Transverse colon (tissue), 4 donors: ENCODE results near the gene RAPGEF3. TPM values are rescaled to one million over a fixed set of nuclear protein-coding genes. Genes with fewer than 3 reads are reported as not detected.

Source experiments
- DNase-seq: peaks from one replicate; pipeline ENCODE4 v3.0.0-alpha.2; 2019
- H3K27ac ChIP-seq, 4 donors: fragments of 200-600 bp; sonication (generic); 2 replicates each; pipeline ENCODE4 v1.5.1; 2016 to 2018; ENCODE audit warnings: inconsistent platforms in 4 of 4
- H3K27me3 ChIP-seq: fragments of 200-600 bp; sonication (generic); 2 replicates; pipeline ENCODE4 v1.5.1; 2017; ENCODE audit warnings: inconsistent platforms
- H3K36me3 ChIP-seq, 4 donors: fragments of 200-600 bp; sonication (generic); 2 replicates each; pipeline ENCODE4 v1.5.1; 2017 to 2019; ENCODE audit warnings: inconsistent platforms in 4 of 4
- H3K4me1 ChIP-seq, 4 donors: fragments of 200-600 bp; sonication (generic); 2 replicates each; pipeline ENCODE4 v1.5.1; 2017 to 2020; ENCODE audit warnings: inconsistent platforms in 4 of 4
- H3K4me3 ChIP-seq, 4 donors: fragments of 200-600 bp; sonication (generic); 1 replicate in 1 of 4; 2 replicates in 3 of 4; pipeline versions ENCODE4 v1.5.1 to v1.6.1; 2017 to 2019; ENCODE audit warnings: inconsistent platforms in 4 of 4
- H3K9me3 ChIP-seq, 2 donors: fragments of 200-600 bp; sonication (generic); 2 replicates each; pipeline ENCODE4 v1.5.1; 2017 to 2019; ENCODE audit warnings: inconsistent platforms in 2 of 2
- EP300 ChIP-seq: sonication (generic); formaldehyde crosslinking; IDR thresholded peaks from one replicate; pipeline ENCODE4 v1.6.1; 2017; ENCODE audit warnings: antibody characterized with exemption, low read depth
- POLR2A ChIP-seq: fragments of 450-650 bp; IDR thresholded peaks from one replicate; pipeline ENCODE4 v1.6.1; 2016; ENCODE audit warnings: antibody characterized with exemption, mild to moderate bottlenecking, moderate library complexity
- POLR2AphosphoS5 ChIP-seq, 3 donors: sonication (generic); formaldehyde crosslinking; IDR thresholded peaks; one replicate each; pipeline ENCODE4 v1.6.1; 2016; ENCODE audit warnings: antibody characterized with exemption in 3 of 3
- WGBS, 2 donors: methylation state at CpG; one replicate each; pipeline ENCODE4 v1.1.5; 2018; ENCODE audit warnings: low coverage in 1 of 2; 5-methylcytosine and 5-hydroxymethylcytosine counted together
- in situ Hi-C, 4 donors: fragments of 200-750 bp; cut with MboI; loops; one replicate each; pipeline versions ENCODE4 v1.15.0 to v1.15.1; 2017; ENCODE audit warnings: low sequenced_read_pairs in 3 of 4, low pct_ligation_motif_present in 1 of 4, low pct_unique_long_range_greater_than_20kb in 1 of 4
- intact Hi-C: fragments of 100-400 bp; cut with DNase I; formaldehyde crosslinking; loops from one replicate; pipeline ENCODE4 v1.15.1; 2023; ENCODE audit warnings: low total_unique reads
- total RNA-seq, 4 donors: library from RNA; depleted of rRNA; stranded (reverse); fragments of >200 nt; gene quantifications; one replicate each; pipeline ENCODE4 v1.1.0, GENCODE V29; 2016
- TF ChIP-seq, protein P1 (sequence below), 5 experiments: fragments of 200-600 bp in 3 of 5; fragments of 450-650 bp in 2 of 5; sonication (generic) in 3 of 5; IDR thresholded peaks; 1 replicate in 2 of 5; 2 replicates in 3 of 5; pipeline ENCODE4 v1.5.1; 2016 to 2017; ENCODE audit warnings: antibody characterized with exemption in 5 of 5, inconsistent platforms in 3 of 5, mild to moderate bottlenecking in 2 of 5, moderate library complexity in 1 of 5

The RAPGEF3 gene
- total RNA-seq, 4 donors from 2014 or later = 8.1 to 51.7 (median 24.6) TPM

DNA sequence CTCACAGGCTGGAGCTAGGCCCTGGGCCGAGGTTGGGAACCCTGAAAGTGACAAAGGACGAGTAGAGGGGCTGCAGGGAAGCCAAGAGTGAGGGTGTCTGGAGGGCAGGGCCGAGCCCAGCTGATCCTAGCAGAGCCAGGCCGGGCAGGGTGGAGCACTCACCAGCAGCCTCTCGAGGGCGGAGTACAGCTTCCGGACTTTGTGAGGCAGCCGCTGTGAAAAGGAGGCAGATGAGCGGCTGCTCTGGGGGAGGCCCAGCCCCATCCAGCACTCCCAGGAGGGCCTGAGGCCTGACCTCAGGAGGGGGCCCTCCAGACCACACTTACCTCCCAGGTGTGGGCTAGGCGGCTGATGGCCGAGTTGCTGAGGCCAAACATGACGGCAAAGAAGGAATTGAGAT, 18.7 kb downstream of the RAPGEF3 start:
- in situ Hi-C loops (loop anchor here in 2 of 4 donors (25.0 kb wide), 2 partner anchors 97 to 222 kb away; partner anchors contain the start of gene TMEM106C (in 1 of the 2)), intact Hi-C loops (no loop called here)
- peak; percentile 69 for DNase-seq
- no peaks in the 10 kb centered on the region for H3K9me3 ChIP-seq
- TF ChIP-seq POLR2A = no peak
- TF ChIP-seq POLR2AphosphoS5 (IDR thresholded peaks at IDR 0.05) = no peak
- TF ChIP-seq, protein P1, sequence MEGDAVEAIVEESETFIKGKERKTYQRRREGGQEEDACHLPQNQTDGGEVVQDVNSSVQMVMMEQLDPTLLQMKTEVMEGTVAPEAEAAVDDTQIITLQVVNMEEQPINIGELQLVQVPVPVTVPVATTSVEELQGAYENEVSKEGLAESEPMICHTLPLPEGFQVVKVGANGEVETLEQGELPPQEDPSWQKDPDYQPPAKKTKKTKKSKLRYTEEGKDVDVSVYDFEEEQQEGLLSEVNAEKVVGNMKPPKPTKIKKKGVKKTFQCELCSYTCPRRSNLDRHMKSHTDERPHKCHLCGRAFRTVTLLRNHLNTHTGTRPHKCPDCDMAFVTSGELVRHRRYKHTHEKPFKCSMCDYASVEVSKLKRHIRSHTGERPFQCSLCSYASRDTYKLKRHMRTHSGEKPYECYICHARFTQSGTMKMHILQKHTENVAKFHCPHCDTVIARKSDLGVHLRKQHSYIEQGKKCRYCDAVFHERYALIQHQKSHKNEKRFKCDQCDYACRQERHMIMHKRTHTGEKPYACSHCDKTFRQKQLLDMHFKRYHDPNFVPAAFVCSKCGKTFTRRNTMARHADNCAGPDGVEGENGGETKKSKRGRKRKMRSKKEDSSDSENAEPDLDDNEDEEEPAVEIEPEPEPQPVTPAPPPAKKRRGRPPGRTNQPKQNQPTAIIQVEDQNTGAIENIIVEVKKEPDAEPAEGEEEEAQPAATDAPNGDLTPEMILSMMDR (IDR thresholded peaks at IDR 0.05) = no peak
- no peak for TF ChIP-seq EP300
- peak overlapping the region; percentile 10 to 75 (median 46) for H3K27ac ChIP-seq
- H3K4me3 ChIP-seq = no peak overlapping the region
- no peaks in the 10 kb centered on the region for H3K27me3 ChIP-seq
- peaks cover 24 to 55% (median 35%) of the 10 kb centered on the region in 4 donors for H3K4me1 ChIP-seq
- 57% methylated on average over 12 of the region's 12 CpGs; no CpG with 5 or more reads in 1 of the 2 donors for WGBS, 2 donors
- no peaks in the 10 kb centered on the region for H3K36me3 ChIP-seq

GRCh38 chr12:47739297-47739696, 19.4 kb downstream of the RAPGEF3 start:
- Histone ChIP-seq H3K27me3 (no peaks in the 10 kb centered on the region), H3K4me1 (peaks cover 24 to 55% (median 37%) of the 10 kb centered on the region in 4 donors), H3K9me3 (no peaks in the 10 kb centered on the region), H3K36me3 (no peaks in the 10 kb centered on the region), H3K4me3 (no peak overlapping the region), H3K27ac (peak overlapping the region in 1 of 4 donors; percentile 75)
- no peak for DNase-seq
- in situ Hi-C loops = loop anchor here in 2 of 4 donors (25.0 kb wide), 2 partner anchors 98 to 223 kb away; partner anchors contain the start of gene TMEM106C (in 1 of the 2)
- intact Hi-C loops = no loop called here
- TF ChIP-seq POLR2AphosphoS5 (IDR thresholded peaks at IDR 0.05) = no peak
- TF ChIP-seq POLR2A = no peak
- TF ChIP-seq EP300 = no peak
- TF ChIP-seq, protein P1 (IDR thresholded peaks at IDR 0.05) = no peak
- WGBS, 2 donors = 89 to 100% methylated on average over 1 to 3 of the region's 3 CpGs

DNA sequence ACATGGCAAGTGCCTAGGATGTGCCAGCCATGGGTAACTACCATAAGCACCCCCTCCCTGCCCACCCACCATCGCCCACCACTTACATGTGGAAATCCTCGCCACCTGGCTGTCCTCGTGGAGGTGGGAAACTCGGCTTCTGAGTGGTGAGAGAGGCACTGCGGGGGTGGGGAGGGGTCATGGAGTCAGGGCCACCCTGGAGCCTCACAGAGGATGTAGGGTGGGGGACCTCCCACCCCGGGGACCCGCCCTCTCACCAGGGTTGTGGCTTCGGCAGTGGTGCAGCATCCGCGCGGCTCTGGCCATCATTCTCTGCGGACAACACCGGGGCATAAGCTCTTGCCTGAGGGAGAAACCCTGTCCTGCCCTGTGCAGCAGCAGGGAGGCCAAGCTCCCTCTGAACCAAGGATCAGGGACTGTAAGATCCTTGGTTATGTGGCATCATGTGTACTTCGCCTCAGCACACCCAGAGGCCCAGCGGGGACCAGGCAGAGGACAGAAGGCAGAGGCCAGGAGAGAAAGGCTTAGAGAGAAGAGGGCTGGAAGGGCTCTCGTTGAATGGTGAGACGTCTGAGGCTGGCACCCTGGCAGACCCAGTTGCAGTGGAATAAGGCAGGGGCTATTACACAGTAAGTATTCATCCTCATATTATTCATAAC, 20.6 kb downstream of the RAPGEF3 start:
- no peaks in the 10 kb centered on the region for H3K9me3 ChIP-seq
- 72% methylated on average over 17 of the region's 17 CpGs; no CpG with 5 or more reads in 1 of the 2 donors for WGBS, 2 donors

More for the DNA sequence above, 20.6 kb downstream of the RAPGEF3 start:
- TF ChIP-seq POLR2A (no peak), POLR2AphosphoS5 (IDR thresholded peaks at IDR 0.05) (no peak), EP300 (no peak)
- TF ChIP-seq, protein P1 (IDR thresholded peaks at IDR 0.05) = no peak
- peak overlapping the region; percentile 74 to 85 (median 77) for H3K27ac ChIP-seq
- in situ Hi-C loops (loop anchor here in 2 of 4 donors (25.0 kb wide), 2 partner anchors 99 to 224 kb away; partner anchors contain the start of gene TMEM106C (in 1 of the 2)), intact Hi-C loops (loop anchor here (2.0 kb wide), 1 partner anchor 19 kb away; no protein-coding TSS in a partner anchor)
- H3K36me3 ChIP-seq = no peaks in the 10 kb centered on the region
- H3K4me3 ChIP-seq = no peak overlapping the region
- no peak for DNase-seq
- H3K27me3 ChIP-seq = no peaks in the 10 kb centered on the region
- H3K4me1 ChIP-seq = peaks cover 24 to 55% (median 37%) of the 10 kb centered on the region in 4 donors
